Gastroesophageal sphincter (tissue), 4 donors: ENCODE data around the gene RAD51B. TPM values are rescaled to one million over a fixed set of nuclear protein-coding genes. Genes with fewer than 3 reads are reported as not detected.

Experiments
- ATAC-seq: fragments of 150-250 bp; one replicate; pipeline ENCODE4 v1.9.1; 2016; ENCODE audit warnings: mild to moderate bottlenecking, moderate library complexity
- H3K27ac ChIP-seq, 4 donors: fragments of 200-600 bp; sonication (generic) in 3 of 4; 1 replicate in 3 of 4; 2 replicates in 1 of 4; pipeline ENCODE4 v1.5.1; 2016 to 2019
- H3K27me3 ChIP-seq: fragments of 200-600 bp; sonication (generic); one replicate; pipeline ENCODE4 v1.5.1; 2019
- H3K36me3 ChIP-seq, 2 donors: fragments of 200-600 bp; sonication (generic); one replicate each; pipeline ENCODE4 v1.5.1; 2019; ENCODE audit warnings: control low read depth in 1 of 2
- H3K4me1 ChIP-seq, 3 donors: fragments of 200-600 bp; sonication (generic); 1 replicate in 2 of 3; 2 replicates in 1 of 3; pipeline ENCODE4 v1.5.1; 2016 to 2019; ENCODE audit warnings: control low read depth in 2 of 3
- H3K4me3 ChIP-seq, 2 donors: fragments of 200-600 bp; sonication (generic); one replicate each; pipeline ENCODE4 v1.5.1; 2019; ENCODE audit warnings: mild to moderate bottlenecking in 1 of 2, moderate library complexity in 1 of 2
- H3K9me3 ChIP-seq, 3 donors: fragments of 200-600 bp; sonication (generic); one replicate each; pipeline ENCODE4 v1.5.1; 2017 to 2019; ENCODE audit warnings: control low read depth in 2 of 3
- EP300 ChIP-seq: sonication (generic); formaldehyde crosslinking; IDR thresholded peaks from one replicate; pipeline ENCODE4 v1.6.1; 2017; ENCODE audit warnings: antibody characterized with exemption, mild to moderate bottlenecking
- POLR2A ChIP-seq, 2 donors: fragments of 450-650 bp; IDR thresholded peaks; one replicate each; pipeline ENCODE4 v1.6.1; 2017; ENCODE audit warnings: antibody characterized with exemption in 2 of 2, mild to moderate bottlenecking in 2 of 2, moderate library complexity in 1 of 2
- POLR2AphosphoS5 ChIP-seq: sonication (generic); formaldehyde crosslinking; IDR thresholded peaks from one replicate; pipeline ENCODE4 v1.6.1; 2017; ENCODE audit warnings: antibody characterized with exemption
- WGBS, 2 donors: methylation state at CpG; one replicate each; pipeline ENCODE4 v1.1.5; 2018; ENCODE audit warnings: low coverage in 1 of 2; 5-methylcytosine and 5-hydroxymethylcytosine counted together
- total RNA-seq, 4 donors: library from RNA; depleted of rRNA; stranded (reverse); fragments of >200 nt; gene quantifications; one replicate each; pipeline ENCODE4 v1.1.0, GENCODE V29; 2016
- TF ChIP-seq, protein P1 (sequence below), 4 experiments: fragments of 200-600 bp in 2 of 4; fragments of 450-650 bp in 2 of 4; sonication (generic) in 1 of 4; IDR thresholded peaks; one replicate each; pipeline ENCODE4 v1.5.1; 2017 to 2019; ENCODE audit warnings: antibody characterized with exemption in 4 of 4, mild to moderate bottlenecking in 2 of 4, moderate library complexity in 2 of 4

Gene RAD51B
- total RNA-seq, 4 donors from 2014 or later = 5.1 to 7.0 (median 6.0) TPM

DNA sequence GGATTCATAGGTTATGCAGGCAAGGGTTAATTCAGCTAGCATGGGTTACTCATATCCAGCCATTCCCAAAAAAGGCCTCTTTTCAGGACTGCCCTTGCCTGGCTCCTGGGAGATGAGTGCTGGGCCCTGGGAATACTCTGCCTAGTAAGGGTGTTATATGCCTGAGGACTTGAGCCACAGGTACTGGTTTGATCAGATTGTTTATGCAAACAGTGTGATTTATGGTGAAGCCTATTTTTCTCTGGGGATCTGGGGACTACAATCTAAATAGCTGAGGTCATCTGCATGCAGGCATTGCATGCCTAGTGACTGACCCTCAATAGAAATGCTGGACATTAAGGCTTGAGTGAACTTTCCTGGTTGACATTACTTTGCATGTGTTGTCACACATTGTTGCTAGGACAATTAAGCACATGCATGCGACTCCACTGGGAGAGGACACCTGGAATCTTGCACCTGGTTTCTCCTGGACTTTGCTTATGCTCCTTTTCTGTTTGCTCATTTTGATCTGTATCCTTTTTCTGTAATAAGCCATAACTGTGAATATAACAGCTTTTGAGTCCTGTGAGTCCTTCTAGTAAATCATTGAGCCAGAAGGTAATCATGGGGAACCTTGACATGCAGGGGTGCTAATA lies 73.0 kb downstream of the RAD51B start:
- no peaks in the 10 kb centered on the region for H3K27me3 ChIP-seq
- H3K27ac ChIP-seq = no peak overlapping the region
- no peak overlapping the region for H3K4me3 ChIP-seq
- no peak for ATAC-seq
- no peaks in the 10 kb centered on the region for H3K4me1 ChIP-seq
- no peaks in the 10 kb centered on the region for H3K36me3 ChIP-seq
- WGBS, 2 donors = 89 to 100% methylated on average over 1 of the region's 1 CpG
- TF ChIP-seq POLR2A (IDR thresholded peaks at IDR 0.05) (no peak), EP300 (no peak), POLR2AphosphoS5 (no peak)
- TF ChIP-seq, protein P1, sequence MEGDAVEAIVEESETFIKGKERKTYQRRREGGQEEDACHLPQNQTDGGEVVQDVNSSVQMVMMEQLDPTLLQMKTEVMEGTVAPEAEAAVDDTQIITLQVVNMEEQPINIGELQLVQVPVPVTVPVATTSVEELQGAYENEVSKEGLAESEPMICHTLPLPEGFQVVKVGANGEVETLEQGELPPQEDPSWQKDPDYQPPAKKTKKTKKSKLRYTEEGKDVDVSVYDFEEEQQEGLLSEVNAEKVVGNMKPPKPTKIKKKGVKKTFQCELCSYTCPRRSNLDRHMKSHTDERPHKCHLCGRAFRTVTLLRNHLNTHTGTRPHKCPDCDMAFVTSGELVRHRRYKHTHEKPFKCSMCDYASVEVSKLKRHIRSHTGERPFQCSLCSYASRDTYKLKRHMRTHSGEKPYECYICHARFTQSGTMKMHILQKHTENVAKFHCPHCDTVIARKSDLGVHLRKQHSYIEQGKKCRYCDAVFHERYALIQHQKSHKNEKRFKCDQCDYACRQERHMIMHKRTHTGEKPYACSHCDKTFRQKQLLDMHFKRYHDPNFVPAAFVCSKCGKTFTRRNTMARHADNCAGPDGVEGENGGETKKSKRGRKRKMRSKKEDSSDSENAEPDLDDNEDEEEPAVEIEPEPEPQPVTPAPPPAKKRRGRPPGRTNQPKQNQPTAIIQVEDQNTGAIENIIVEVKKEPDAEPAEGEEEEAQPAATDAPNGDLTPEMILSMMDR (IDR thresholded peaks at IDR 0.05) = no peak
- no peaks in the 10 kb centered on the region for H3K9me3 ChIP-seq

DNA sequence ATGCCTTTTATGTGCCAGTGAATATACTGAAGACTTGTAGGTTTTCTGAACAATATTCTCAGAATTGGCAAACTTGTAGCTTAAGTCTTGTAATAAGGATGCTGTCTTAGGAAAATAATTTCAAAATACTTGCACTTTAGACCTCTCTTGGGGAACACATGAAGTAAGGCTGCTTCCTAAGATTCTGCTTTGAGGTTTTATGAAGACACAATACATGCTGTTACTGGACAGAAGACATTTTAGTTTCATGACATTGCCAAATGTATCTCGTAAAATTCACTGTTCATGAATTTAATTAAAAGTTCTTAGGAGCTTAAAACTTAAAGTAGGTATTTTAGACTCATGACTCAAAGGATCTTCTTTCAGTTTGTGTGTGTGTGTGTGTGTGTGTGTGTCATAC lies 80.7 kb downstream of the RAD51B start:
- no peak overlapping the region for H3K4me3 ChIP-seq
- ATAC-seq = no peak
- TF ChIP-seq EP300 = no peak
- no peak for TF ChIP-seq POLR2A (IDR thresholded peaks at IDR 0.05)
- TF ChIP-seq, protein P1 (IDR thresholded peaks at IDR 0.05) = no peak
- no peak for TF ChIP-seq POLR2AphosphoS5
- peaks cover 0 to 8% (median 0%) of the 10 kb centered on the region in 3 donors for H3K9me3 ChIP-seq
- no peaks in the 10 kb centered on the region for H3K4me1 ChIP-seq
- H3K36me3 ChIP-seq = no peaks in the 10 kb centered on the region
- H3K27me3 ChIP-seq = no peaks in the 10 kb centered on the region
- H3K27ac ChIP-seq = no peak overlapping the region
- WGBS, 2 donors = 79 to 87% methylated on average over 1 of the region's 1 CpG

DNA sequence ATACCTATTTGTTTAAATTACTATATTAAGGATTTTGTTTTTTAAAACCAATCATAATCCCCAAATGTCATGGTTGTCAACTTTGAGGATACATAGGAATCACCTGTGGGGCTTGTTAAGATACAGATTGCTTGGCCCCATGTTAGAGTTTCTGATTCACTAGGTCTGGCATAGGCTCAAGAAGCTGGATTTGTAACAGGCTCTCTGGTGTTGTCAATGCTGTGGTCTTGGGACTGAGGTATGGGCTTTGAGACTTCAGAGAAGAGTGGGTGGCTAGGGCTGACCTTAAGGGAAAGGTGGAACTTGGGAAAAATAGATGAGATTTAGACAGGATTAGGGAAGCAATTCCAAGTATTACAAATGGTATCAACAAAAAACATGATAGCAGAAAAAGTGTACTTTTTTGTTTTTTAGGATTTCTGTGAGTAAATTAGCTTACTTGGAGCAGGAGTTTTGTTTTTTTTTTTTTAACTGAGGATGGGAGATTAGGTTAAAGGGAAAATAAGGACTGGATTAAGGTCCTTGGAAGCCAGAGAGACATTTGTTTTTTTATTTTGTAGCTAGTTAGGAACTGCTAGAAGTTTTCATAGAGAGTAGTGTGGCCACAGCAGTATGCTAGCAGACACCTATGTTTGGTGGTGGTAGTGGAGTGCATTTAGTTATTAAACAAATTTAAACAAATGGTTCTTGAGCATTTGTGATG lies 88.6 kb downstream of the RAD51B start:
- Histone ChIP-seq H3K36me3 (no peaks in the 10 kb centered on the region), H3K9me3 (no peaks in the 10 kb centered on the region), H3K4me3 (no peak overlapping the region), H3K27ac (no peak overlapping the region), H3K27me3 (no peaks in the 10 kb centered on the region), H3K4me1 (no peaks in the 10 kb centered on the region)
- no peak for ATAC-seq
- no peak for TF ChIP-seq POLR2A (IDR thresholded peaks at IDR 0.05)
- TF ChIP-seq, protein P1 (IDR thresholded peaks at IDR 0.05) = no peak
- no peak for TF ChIP-seq POLR2AphosphoS5
- no peak for TF ChIP-seq EP300

DNA sequence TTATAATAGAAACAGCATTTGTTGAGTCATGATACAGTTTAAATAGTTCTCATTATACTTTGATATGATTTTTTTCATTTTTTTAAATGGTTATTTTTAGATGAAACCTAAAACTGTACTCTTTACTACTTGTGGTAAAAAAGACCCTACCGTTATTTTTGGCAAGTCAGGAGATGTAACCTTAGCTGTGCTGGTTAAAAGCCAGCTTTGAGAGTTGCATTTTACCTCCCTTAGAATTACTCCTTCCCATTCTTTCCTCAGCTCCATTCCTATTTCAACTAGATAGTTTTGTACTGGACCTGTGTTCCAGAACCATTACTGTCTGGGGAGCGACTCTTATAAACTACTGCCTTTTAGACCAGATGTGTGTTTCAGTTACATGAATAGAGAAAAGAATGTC lies 92.0 kb downstream of the RAD51B start:
- H3K9me3 ChIP-seq = no peaks in the 10 kb centered on the region
- TF ChIP-seq POLR2A (IDR thresholded peaks at IDR 0.05) = no peak
- no peak for TF ChIP-seq EP300
- TF ChIP-seq, protein P1 (IDR thresholded peaks at IDR 0.05) = no peak
- TF ChIP-seq POLR2AphosphoS5 = no peak
- H3K4me3 ChIP-seq = no peak overlapping the region
- no peaks in the 10 kb centered on the region for H3K4me1 ChIP-seq
- no peak for ATAC-seq
- H3K27me3 ChIP-seq = no peaks in the 10 kb centered on the region
- H3K36me3 ChIP-seq = no peaks in the 10 kb centered on the region
- H3K27ac ChIP-seq = no peak overlapping the region
- WGBS, 2 donors = 18 to 38% methylated on average over 1 to 2 of the region's 2 CpGs

GRCh38 chr14:67916430-67916829 lies 96.9 kb downstream of the RAD51B start:
- H3K9me3 ChIP-seq = no peaks in the 10 kb centered on the region
- peaks cover 0 to 12% (median 3%) of the 10 kb centered on the region in 3 donors for H3K4me1 ChIP-seq
- ATAC-seq = no peak
- no peak overlapping the region for H3K4me3 ChIP-seq
- H3K27ac ChIP-seq = no peak overlapping the region
- no peaks in the 10 kb centered on the region for H3K27me3 ChIP-seq
- TF ChIP-seq POLR2AphosphoS5 (no peak), EP300 (no peak), POLR2A (IDR thresholded peaks at IDR 0.05) (no peak)
- TF ChIP-seq, protein P1 (IDR thresholded peaks at IDR 0.05) = no peak
- H3K36me3 ChIP-seq = no peaks in the 10 kb centered on the region
- 93 to 100% methylated on average over 2 to 4 of the region's 4 CpGs for WGBS, 2 donors
